ENCODE measurements around the gene COQ9.
"Not testable (repeated sequence)": the region's sequence is repeated elsewhere in the genome, so short reads cannot be mapped to it uniquely, and the experiment has no call there.

COQ9 gene, protein sequence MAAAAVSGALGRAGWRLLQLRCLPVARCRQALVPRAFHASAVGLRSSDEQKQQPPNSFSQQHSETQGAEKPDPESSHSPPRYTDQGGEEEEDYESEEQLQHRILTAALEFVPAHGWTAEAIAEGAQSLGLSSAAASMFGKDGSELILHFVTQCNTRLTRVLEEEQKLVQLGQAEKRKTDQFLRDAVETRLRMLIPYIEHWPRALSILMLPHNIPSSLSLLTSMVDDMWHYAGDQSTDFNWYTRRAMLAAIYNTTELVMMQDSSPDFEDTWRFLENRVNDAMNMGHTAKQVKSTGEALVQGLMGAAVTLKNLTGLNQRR

DNA sequence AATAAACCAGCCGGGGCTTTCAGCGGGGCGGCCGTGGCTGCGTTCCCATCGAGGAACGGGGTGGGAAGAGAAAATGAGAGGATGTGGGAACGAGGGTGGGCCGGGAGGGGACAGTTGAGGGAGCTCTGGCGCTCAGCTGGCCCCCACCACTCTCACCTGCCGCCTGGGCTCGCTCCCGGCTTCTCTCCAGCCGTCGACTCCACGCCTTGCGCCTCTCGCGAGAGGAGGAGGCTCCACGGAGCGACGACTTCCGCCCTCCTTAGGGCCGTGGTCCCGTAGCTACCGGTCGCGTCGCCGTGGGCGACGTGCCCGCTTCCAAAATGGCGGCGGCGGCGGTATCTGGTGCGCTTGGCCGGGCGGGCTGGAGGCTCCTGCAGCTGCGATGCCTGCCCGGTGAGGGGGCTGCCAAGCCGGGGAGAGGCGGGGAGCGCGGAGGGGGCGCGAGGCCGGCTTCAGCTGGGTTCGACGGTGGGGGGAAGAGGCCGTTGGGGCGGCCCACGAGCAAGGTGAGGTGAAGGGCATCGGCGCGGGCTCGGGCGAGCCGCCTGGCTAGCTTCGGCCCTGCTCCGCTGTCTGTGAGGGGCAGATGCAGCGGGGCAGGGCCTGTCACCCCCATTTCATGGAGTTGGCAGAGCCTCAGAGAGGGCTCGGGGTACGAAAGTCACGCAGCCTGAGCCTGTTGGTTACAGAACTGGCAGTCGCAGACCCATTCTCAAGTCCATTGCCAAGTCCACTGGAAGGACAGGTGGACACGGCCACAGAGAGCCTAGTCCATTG, at the start of gene COQ9, which contains the start of gene CIAPIN1:
COQ9 (plus strand) TSS at position 294 of the 777 bp plus-strand sequence; CDS start at position 321, 27 bp downstream.
CIAPIN1 (minus strand) TSS at position 200 of the 777 bp plus-strand sequence. CDS start 6,457 bp downstream, outside the sequence.
- Histone ChIP-seq H3K27me3 (no peaks in the 10 kb centered on the region), H3K4me1 (peaks cover 0 to 27% (median 14%) of the 10 kb centered on the region in 4 donors), H3K9me3 (no peaks in the 10 kb centered on the region), H3K4me3 (peak within 1 kb of the TSS; percentile 90 to 98), H3K27ac (peak within 1 kb of the TSS; percentile 87 to 93), H3K36me3 (peaks cover 6 to 18% (median 7%) of the 10 kb centered on the region in 3 donors)
- peak; percentile 93 to 96 for DNase-seq
- intact Hi-C loops (cut with DNase I; ENCODE audit: low total_unique reads): no loop called here
- TF ChIP-seq, protein P1, sequence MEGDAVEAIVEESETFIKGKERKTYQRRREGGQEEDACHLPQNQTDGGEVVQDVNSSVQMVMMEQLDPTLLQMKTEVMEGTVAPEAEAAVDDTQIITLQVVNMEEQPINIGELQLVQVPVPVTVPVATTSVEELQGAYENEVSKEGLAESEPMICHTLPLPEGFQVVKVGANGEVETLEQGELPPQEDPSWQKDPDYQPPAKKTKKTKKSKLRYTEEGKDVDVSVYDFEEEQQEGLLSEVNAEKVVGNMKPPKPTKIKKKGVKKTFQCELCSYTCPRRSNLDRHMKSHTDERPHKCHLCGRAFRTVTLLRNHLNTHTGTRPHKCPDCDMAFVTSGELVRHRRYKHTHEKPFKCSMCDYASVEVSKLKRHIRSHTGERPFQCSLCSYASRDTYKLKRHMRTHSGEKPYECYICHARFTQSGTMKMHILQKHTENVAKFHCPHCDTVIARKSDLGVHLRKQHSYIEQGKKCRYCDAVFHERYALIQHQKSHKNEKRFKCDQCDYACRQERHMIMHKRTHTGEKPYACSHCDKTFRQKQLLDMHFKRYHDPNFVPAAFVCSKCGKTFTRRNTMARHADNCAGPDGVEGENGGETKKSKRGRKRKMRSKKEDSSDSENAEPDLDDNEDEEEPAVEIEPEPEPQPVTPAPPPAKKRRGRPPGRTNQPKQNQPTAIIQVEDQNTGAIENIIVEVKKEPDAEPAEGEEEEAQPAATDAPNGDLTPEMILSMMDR (IDR thresholded peaks at IDR 0.05): no peak

DNA sequence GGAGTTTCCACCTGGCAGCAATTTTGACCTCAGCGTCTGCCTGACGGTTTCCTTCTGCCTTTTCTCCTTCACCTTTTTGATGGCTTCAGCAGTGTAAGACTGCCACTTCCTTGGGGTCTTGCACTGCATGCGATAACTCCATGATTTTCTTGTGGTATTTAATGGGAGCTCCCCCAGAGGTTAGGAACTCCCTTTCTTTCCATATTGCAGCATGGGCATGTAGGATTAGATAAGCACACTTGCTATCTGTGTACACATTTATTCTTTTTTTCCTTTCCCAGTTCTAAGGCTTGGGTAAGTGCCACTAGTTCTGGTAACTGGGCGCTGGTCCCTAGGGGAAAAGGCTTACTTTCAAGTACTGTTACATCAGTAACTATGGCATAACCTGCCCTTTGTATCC, 49.8 kb upstream of the COQ9 start:
- intact Hi-C loops (cut with DNase I; ENCODE audit: low total_unique reads): not testable (repeated sequence)

DNA sequence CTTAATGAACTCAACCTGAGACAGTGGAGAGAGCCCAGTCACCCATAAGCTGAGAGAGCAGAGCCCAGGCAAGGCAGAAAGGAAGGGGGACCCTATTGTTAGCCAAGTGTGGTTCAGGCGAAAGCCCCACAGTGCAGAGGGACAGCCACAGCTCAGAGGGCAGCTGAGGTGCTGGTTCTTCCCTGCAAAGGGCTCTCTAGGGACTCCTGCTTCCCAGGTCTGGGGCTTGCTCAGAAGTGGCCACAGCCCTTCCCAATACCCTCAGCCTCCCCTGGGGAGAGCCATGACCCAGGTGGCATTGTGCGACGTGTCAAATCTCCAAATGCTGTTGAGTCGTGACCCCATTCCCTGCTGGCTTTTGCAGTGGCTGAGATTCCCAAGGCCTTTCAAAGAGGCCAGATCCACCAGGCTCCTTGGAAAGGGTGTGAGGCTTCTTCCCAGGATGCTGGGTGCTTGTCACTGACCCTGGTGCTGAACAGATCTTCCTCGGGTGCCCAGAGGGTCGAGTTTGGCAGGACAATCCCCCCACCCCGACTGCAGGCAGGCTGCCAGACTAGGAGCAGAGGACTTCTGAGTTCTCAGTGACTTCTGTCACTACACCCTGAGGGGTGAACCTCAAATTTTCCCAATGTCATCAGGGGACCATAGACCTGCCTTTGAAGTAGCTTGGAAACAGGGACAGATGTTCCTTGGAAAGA, 45.2 kb upstream of the COQ9 start:
- H3K27me3 ChIP-seq: no peaks in the 10 kb centered on the region
- intact Hi-C loops (cut with DNase I; ENCODE audit: low total_unique reads): no loop called here

More for the DNA sequence above, 49.8 kb upstream of the COQ9 start:
- not testable (repeated sequence) for H3K9me3 ChIP-seq, H3K4me1 ChIP-seq, H3K36me3 ChIP-seq, DNase-seq, H3K27ac ChIP-seq, H3K4me3 ChIP-seq, H3K27me3 ChIP-seq

DNA sequence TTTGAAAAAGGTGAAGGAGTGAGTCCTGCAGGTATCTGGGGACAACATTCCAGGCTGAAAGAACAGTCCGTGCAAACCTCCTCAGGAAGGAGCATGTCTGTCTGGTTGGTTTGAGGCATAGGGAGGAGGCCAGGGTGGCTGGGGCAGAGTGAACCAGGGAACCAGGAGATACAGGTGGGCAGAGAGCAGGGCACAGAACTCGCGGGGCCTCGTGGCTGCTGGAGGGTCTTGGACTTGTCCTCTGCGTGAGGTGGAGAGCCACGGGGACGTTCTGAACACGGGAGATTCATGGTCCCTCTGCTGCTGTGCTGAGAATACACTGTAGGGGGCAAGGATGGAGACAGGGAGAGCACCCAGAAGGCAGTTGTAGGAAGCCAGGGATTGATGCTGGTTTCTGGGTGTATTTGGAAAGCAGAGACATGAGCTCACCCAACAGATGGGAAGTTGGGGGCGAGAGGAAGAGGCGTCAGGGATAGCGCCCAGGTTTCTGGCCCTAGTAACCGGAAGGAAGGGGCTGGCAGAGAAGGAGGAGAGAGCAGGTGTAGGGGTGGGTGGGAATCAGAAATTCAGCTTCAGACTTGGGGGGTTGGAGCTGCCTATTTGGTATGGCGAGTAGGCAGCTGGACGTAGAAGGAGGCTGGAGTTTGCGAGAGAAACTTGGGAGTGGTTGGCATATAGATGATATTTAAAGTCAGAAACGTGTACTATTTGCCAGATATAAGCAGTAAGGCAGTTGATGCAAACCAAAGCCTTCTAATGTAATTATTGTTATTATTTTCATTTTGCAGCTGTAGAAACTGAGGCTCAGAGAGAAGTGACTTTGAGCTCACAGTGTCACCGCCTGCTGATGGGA, 43.1 kb upstream of the COQ9 start, which contains the start of gene CCL17:
CCL17 (plus strand) TSS at position 803 of the 853 bp plus-strand sequence. CDS start 9,166 bp downstream, outside the sequence.
- TF ChIP-seq, protein P1 (IDR thresholded peaks at IDR 0.05): no peak
- Histone ChIP-seq H3K9me3 (no peaks in the 10 kb centered on the region), H3K4me1 (peaks cover 0 to 9% (median 2%) of the 10 kb centered on the region in 4 donors), H3K36me3 (no peaks in the 10 kb centered on the region), H3K27ac (no peak within 1 kb of the TSS), H3K27me3 (no peaks in the 10 kb centered on the region), H3K4me3 (no peak within 1 kb of the TSS)
- DNase-seq: no peak
- intact Hi-C loops (cut with DNase I; ENCODE audit: low total_unique reads): no loop called here

More for the DNA sequence above, 45.2 kb upstream of the COQ9 start:
- Histone ChIP-seq H3K27ac (no peak overlapping the region), H3K4me3 (no peak overlapping the region), H3K4me1 (peaks cover 0 to 9% (median 2%) of the 10 kb centered on the region in 4 donors), H3K9me3 (no peaks in the 10 kb centered on the region), H3K36me3 (no peaks in the 10 kb centered on the region)
- DNase-seq: no peak
- TF ChIP-seq, protein P1 (IDR thresholded peaks at IDR 0.05): no peak

DNA sequence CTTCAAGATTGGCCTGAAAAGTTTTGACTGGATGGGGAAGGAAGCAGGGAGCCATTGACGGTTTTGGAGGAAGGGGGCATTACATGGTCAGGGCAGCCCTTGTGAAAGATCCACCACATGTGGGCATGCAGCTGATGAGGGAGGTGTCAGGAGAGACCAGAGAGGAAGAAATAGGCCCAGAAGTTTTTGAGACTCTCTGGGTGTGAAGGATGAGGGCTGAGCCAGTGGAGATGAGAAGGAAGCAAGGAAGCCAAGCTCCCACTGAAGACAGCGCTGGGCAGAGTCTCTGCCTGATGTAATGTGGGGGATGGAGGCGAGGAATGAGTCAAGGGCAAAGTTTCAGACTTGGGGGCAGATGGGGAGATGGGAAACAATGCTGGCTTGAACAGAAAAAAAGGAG, 42.2 kb upstream of the COQ9 start:
- TF ChIP-seq, protein P1 (IDR thresholded peaks at IDR 0.05): no peak
- DNase-seq: no peak
- H3K4me3 ChIP-seq: no peak overlapping the region
- H3K4me1 ChIP-seq: peaks cover 0 to 9% (median 4%) of the 10 kb centered on the region in 4 donors
- no peaks in the 10 kb centered on the region for H3K9me3 ChIP-seq
- H3K36me3 ChIP-seq: no peaks in the 10 kb centered on the region
- H3K27me3 ChIP-seq: no peaks in the 10 kb centered on the region
- H3K27ac ChIP-seq: no peak overlapping the region
- intact Hi-C loops (cut with DNase I; ENCODE audit: low total_unique reads): no loop called here
